ENCODE measurements around the gene FADS1. TPM values are rescaled to one million over a fixed set of nuclear protein-coding genes. Genes with fewer than 3 reads are reported as not detected.

Gene FADS1
- total RNA-seq, 3 donors from 2014 or later: 8.8 to 112 (median 15.1) TPM

DNA sequence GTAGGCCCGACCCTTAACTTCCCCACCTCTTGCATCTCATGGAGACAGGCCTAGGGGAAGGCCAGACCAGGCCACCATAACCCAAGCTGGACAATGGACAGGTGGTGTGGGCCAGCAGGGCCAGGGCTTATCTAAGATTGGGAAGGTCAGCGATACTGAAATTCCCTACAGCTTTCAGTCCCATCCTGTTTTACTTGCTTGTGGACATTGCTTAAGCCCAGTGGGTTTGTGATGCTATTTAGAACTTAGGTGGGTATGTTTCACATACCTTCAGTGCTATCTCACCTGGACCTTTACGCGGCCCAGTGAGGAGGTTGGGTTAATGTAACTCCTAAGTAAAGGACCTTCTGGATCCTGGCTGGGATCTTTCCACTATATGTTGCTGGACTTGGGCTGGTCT is 13.0 kb upstream of the FADS1 start:
- TF ChIP-seq, protein P1, sequence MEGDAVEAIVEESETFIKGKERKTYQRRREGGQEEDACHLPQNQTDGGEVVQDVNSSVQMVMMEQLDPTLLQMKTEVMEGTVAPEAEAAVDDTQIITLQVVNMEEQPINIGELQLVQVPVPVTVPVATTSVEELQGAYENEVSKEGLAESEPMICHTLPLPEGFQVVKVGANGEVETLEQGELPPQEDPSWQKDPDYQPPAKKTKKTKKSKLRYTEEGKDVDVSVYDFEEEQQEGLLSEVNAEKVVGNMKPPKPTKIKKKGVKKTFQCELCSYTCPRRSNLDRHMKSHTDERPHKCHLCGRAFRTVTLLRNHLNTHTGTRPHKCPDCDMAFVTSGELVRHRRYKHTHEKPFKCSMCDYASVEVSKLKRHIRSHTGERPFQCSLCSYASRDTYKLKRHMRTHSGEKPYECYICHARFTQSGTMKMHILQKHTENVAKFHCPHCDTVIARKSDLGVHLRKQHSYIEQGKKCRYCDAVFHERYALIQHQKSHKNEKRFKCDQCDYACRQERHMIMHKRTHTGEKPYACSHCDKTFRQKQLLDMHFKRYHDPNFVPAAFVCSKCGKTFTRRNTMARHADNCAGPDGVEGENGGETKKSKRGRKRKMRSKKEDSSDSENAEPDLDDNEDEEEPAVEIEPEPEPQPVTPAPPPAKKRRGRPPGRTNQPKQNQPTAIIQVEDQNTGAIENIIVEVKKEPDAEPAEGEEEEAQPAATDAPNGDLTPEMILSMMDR (IDR thresholded peaks at IDR 0.05): no peak
- Histone ChIP-seq H3K36me3 (no peaks in the 10 kb centered on the region), H3K27ac (no peak overlapping the region), H3K4me1 (peaks cover 0 to 5% of the 10 kb centered on the region in 2 donors), H3K9me3 (no peaks in the 10 kb centered on the region), H3K4me3 (no peak overlapping the region), H3K27me3 (no peaks in the 10 kb centered on the region)
- intact Hi-C loops (cut with DNase I; ENCODE audit: low total_unique reads): no loop called here
- DNase-seq (ENCODE audit: low spot score in 2 of 2): no peak

DNA sequence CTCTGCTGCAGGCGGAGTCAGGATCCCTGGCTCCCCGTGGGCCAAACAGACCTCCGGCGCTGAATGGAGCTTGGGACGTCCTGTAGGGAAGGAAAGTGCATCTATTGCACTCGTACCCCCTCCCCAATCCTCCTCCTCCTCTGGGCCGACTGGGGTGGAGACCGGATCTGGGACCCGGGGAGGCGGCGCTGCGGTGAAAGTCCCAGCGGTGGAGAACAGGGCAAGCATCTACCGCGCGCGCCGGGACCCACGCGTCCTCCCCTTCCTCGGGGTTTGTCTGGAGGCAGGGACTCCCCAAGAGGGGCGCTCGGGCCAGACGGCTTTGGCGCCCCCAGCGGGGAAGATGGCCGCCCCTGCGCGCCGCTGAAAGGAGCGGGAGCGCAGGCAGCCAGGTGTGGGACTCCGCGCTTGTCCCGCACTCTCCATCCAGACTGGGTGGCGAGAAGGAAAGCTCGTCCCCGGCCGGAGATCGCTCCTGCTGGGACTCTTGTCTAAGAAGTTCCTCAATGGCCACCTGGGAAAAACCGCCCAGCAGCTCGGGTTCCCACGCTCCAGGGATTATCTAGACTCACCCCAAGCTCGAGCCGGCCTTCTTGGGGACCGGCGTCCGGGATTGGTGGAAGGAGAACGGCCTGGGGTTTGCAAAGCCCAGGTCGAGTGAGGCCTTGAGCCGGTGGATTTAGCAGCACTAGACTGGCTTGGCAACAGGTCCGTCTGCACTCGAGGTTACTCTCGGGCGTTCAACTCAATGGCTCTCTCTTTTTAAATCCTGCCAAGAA is 12.0 kb upstream of the FADS1 start:
- Histone ChIP-seq H3K4me1 (peaks cover 0 to 5% of the 10 kb centered on the region in 2 donors), H3K36me3 (no peaks in the 10 kb centered on the region), H3K4me3 (peak overlapping the region; percentile 56 to 59 (median 56)), H3K27ac (peak overlapping the region in 1 of 2 donors; percentile 53), H3K27me3 (no peaks in the 10 kb centered on the region), H3K9me3 (no peaks in the 10 kb centered on the region)
- no peak for DNase-seq (ENCODE audit: low spot score in 2 of 2)
- intact Hi-C loops (cut with DNase I; ENCODE audit: low total_unique reads): no loop called here
- TF ChIP-seq POLR2AphosphoS5 (IDR thresholded peaks at IDR 0.05) (no peak), POLR2A (IDR thresholded peaks at IDR 0.05) (no peak)
- TF ChIP-seq, protein P1 (IDR thresholded peaks at IDR 0.05): no peak

DNA sequence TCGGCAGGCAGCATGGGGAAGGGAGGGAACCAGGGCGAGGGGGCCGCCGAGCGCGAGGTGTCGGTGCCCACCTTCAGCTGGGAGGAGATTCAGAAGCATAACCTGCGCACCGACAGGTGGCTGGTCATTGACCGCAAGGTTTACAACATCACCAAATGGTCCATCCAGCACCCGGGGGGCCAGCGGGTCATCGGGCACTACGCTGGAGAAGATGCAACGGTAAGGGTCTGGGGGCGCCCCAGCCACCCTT is 11.5 kb upstream of the FADS1 start:
- H3K27ac ChIP-seq: no peak overlapping the region
- DNase-seq (ENCODE audit: low spot score in 2 of 2): no peak
- peaks cover 0 to 5% of the 10 kb centered on the region in 2 donors for H3K4me1 ChIP-seq
- H3K9me3 ChIP-seq: no peaks in the 10 kb centered on the region
- TF ChIP-seq POLR2AphosphoS5 (IDR thresholded peaks at IDR 0.05): no peak
- no peak for TF ChIP-seq POLR2A (IDR thresholded peaks at IDR 0.05)
- TF ChIP-seq, protein P1 (IDR thresholded peaks at IDR 0.05): no peak
- peak overlapping the region; percentile 56 to 59 (median 56) for H3K4me3 ChIP-seq
- no peaks in the 10 kb centered on the region for H3K36me3 ChIP-seq
- intact Hi-C loops (cut with DNase I; ENCODE audit: low total_unique reads): no loop called here
- no peaks in the 10 kb centered on the region for H3K27me3 ChIP-seq

DNA sequence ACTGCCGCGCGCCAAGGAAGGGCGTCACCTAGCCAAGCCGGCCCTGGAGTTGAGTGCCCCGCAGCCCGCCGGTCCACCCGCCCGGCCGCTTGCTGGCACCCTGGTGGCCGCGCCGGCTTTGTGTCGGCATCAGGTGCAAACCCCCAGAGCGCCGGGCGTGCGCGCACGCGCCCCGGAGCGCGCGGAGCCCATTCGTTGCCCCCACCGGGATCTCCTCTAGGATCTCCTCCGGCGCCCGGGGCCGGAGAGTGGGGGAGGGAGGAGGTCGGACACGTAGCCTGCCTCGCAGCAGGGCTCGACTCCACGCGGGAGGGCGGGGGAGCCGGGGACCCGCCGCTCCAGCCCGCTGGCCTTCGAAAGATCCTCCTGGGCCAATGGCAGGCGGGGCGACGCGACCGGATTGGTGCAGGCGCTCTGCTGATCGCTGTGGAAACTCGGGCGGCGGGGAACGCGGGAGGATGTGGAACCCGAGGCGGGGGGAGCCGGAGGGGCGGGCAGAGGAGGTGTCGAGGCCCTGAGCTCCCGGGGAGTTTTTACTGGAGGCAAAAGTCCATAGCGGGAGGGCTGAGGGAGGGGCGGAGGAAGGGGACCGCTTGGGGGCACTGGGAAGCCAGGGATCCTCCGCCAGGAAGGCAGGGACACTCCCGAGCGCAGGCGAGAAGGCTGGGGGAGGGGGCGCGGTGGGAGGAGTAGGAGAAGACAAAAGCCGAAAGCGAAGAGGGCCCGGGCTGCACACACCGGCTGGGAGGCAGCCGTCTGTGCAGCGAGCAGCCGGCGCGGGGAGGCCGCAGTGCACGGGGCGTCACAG is 11.0 kb upstream of the FADS1 start, which contains the start of gene FADS2:
TSS of gene FADS2 (plus strand) at position 730 of the 808 bp plus-strand sequence. CDS start 91 bp downstream, outside the sequence.
- intact Hi-C loops (cut with DNase I; ENCODE audit: low total_unique reads): no loop called here
- Histone ChIP-seq H3K27me3 (no peaks in the 10 kb centered on the region), H3K36me3 (no peaks in the 10 kb centered on the region), H3K27ac (peak within 1 kb of the TSS; percentile 17 to 53), H3K4me1 (peaks cover 0 to 5% of the 10 kb centered on the region in 2 donors), H3K4me3 (peak within 1 kb of the TSS; percentile 56 to 59 (median 56)), H3K9me3 (no peaks in the 10 kb centered on the region)
- peak in 1 of 2 donors; percentile 29 for DNase-seq (ENCODE audit: low spot score in 2 of 2)
- TF ChIP-seq POLR2AphosphoS5 (IDR thresholded peaks at IDR 0.05) (no peak), POLR2A (IDR thresholded peaks at IDR 0.05) (no peak)
- TF ChIP-seq, protein P1 (IDR thresholded peaks at IDR 0.05): no peak
